Measurements from ENCODE around the gene RPL13A.

DNA sequence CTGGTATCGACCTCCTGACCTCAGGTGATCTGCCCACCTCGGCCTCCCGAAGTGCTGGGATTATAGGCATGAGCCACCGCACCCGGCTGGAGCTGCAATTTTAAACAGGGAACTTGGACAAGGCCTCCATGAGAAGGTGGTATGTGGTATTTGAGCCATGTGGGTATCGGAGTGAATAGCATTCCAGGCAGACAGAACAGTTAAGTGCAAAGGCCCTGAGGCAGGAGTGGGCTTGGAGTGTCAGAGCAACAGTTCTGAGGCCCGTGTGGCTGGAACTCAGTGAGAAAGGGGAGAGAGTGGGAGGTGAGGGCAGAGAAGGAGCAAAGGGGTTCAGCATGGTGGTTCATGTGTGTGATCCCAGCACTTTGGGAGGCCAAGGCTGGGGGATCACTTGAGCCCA lies 43.3 kb downstream of the RPL13A start:
- TF ChIP-seq SNAI2 (CRISPR knock-in tag; IDR thresholded peaks at IDR 0.05) (no peak), GLIS3 (CRISPR knock-in tag; IDR thresholded peaks at IDR 0.05) (no peak), ISL1 (CRISPR knock-in tag; IDR thresholded peaks at IDR 0.05) (no peak), BACH2 (CRISPR knock-in tag; IDR thresholded peaks at IDR 0.05; ENCODE audit: borderline replicate concordance) (no peak), ESRRG (CRISPR knock-in tag; IDR thresholded peaks at IDR 0.05) (no peak), ZNF565 (CRISPR knock-in tag; conservative IDR thresholded peaks at IDR 0.05; ENCODE audit: low read depth) (no peak), CSDC2 (CRISPR knock-in tag; IDR thresholded peaks at IDR 0.05) (no peak)
- TF ChIP-seq, protein P1, sequence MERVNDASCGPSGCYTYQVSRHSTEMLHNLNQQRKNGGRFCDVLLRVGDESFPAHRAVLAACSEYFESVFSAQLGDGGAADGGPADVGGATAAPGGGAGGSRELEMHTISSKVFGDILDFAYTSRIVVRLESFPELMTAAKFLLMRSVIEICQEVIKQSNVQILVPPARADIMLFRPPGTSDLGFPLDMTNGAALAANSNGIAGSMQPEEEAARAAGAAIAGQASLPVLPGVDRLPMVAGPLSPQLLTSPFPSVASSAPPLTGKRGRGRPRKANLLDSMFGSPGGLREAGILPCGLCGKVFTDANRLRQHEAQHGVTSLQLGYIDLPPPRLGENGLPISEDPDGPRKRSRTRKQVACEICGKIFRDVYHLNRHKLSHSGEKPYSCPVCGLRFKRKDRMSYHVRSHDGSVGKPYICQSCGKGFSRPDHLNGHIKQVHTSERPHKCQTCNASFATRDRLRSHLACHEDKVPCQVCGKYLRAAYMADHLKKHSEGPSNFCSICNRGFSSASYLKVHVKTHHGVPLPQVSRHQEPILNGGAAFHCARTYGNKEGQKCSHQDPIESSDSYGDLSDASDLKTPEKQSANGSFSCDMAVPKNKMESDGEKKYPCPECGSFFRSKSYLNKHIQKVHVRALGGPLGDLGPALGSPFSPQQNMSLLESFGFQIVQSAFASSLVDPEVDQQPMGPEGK (CRISPR knock-in tag; IDR thresholded peaks at IDR 0.05; ENCODE audit: borderline replicate concordance): no peak
- TF ChIP-seq, protein P2, sequence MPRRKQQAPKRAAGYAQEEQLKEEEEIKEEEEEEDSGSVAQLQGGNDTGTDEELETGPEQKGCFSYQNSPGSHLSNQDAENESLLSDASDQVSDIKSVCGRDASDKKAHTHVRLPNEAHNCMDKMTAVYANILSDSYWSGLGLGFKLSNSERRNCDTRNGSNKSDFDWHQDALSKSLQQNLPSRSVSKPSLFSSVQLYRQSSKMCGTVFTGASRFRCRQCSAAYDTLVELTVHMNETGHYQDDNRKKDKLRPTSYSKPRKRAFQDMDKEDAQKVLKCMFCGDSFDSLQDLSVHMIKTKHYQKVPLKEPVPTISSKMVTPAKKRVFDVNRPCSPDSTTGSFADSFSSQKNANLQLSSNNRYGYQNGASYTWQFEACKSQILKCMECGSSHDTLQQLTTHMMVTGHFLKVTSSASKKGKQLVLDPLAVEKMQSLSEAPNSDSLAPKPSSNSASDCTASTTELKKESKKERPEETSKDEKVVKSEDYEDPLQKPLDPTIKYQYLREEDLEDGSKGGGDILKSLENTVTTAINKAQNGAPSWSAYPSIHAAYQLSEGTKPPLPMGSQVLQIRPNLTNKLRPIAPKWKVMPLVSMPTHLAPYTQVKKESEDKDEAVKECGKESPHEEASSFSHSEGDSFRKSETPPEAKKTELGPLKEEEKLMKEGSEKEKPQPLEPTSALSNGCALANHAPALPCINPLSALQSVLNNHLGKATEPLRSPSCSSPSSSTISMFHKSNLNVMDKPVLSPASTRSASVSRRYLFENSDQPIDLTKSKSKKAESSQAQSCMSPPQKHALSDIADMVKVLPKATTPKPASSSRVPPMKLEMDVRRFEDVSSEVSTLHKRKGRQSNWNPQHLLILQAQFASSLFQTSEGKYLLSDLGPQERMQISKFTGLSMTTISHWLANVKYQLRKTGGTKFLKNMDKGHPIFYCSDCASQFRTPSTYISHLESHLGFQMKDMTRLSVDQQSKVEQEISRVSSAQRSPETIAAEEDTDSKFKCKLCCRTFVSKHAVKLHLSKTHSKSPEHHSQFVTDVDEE (CRISPR knock-in tag; IDR thresholded peaks at IDR 0.05): no peak

All from SK-N-SH treated with all-trans-retinoic acid at 6 μM for 48 hours (cell line).